Measurements from ENCODE around the gene PCCA. TPM values are rescaled to one million over a fixed set of nuclear protein-coding genes. Genes with fewer than 3 reads are reported as not detected.
"Not testable (repeated sequence)": the region's sequence is repeated elsewhere in the genome, so short reads cannot be mapped to it uniquely, and the experiment has no call there.

Gene PCCA
- total RNA-seq, 4 donors from 2014 or later = 46.9 to 66.0 (median 49.4) TPM

GRCh38 chr13:100158569-100158968, 69.7 kb downstream of the PCCA start:
- Histone ChIP-seq H3K27ac (no peak overlapping the region), H3K4me3 (no peak overlapping the region), H3K9me3 (no peaks in the 10 kb centered on the region), H3K27me3 (no peaks in the 10 kb centered on the region), H3K36me3 (peaks cover 0 to 9% (median 0%) of the 10 kb centered on the region in 3 donors), H3K4me1 (no peaks in the 10 kb centered on the region)
- no peak for DNase-seq
- TF ChIP-seq POLR2A (IDR thresholded peaks at IDR 0.05) (no peak), CTCF (IDR thresholded peaks at IDR 0.05) (no peak)

- no peak for TF ChIP-seq POLR2A (IDR thresholded peaks at IDR 0.05)
- TF ChIP-seq CTCF (IDR thresholded peaks at IDR 0.05) = no peak
- no peak for DNase-seq
These were observed 70.7 kb downstream of the PCCA start for GRCh38 chr13:100159584-100159983.

GRCh38 chr13:100160450-100160849, 71.6 kb downstream of the PCCA start:
- no peak for DNase-seq
- Histone ChIP-seq H3K4me1 (no peaks in the 10 kb centered on the region), H3K4me3 (no peak overlapping the region), H3K9me3 (no peaks in the 10 kb centered on the region), H3K36me3 (no peaks in the 10 kb centered on the region), H3K27ac (no peak overlapping the region), H3K27me3 (no peaks in the 10 kb centered on the region)
- TF ChIP-seq CTCF (IDR thresholded peaks at IDR 0.05) (no peak), POLR2A (IDR thresholded peaks at IDR 0.05) (no peak)

More at GRCh38 chr13:100159584-100159983, 70.7 kb downstream of the PCCA start:
- Histone ChIP-seq H3K36me3 (peaks cover 0 to 7% (median 0%) of the 10 kb centered on the region in 3 donors), H3K9me3 (no peaks in the 10 kb centered on the region), H3K27me3 (no peaks in the 10 kb centered on the region), H3K27ac (no peak overlapping the region), H3K4me3 (no peak overlapping the region), H3K4me1 (no peaks in the 10 kb centered on the region)

GRCh38 chr13:100163375-100163774, 74.5 kb downstream of the PCCA start:
- DNase-seq = no peak
- H3K9me3 ChIP-seq = no peaks in the 10 kb centered on the region
- no peak overlapping the region for H3K4me3 ChIP-seq
- no peaks in the 10 kb centered on the region for H3K4me1 ChIP-seq
- no peaks in the 10 kb centered on the region for H3K27me3 ChIP-seq
- H3K27ac ChIP-seq = no peak overlapping the region
- no peaks in the 10 kb centered on the region for H3K36me3 ChIP-seq
- TF ChIP-seq POLR2A (IDR thresholded peaks at IDR 0.05) = no peak
- no peak for TF ChIP-seq CTCF (IDR thresholded peaks at IDR 0.05)

GRCh38 chr13:100173203-100173602, 84.3 kb downstream of the PCCA start:
- Histone ChIP-seq H3K9me3 (no peaks in the 10 kb centered on the region), H3K4me3 (no peak overlapping the region), H3K4me1 (no peaks in the 10 kb centered on the region), H3K27ac (no peak overlapping the region), H3K27me3 (no peaks in the 10 kb centered on the region), H3K36me3 (no peaks in the 10 kb centered on the region)
- TF ChIP-seq CTCF (IDR thresholded peaks at IDR 0.05) = no peak
- TF ChIP-seq POLR2A (IDR thresholded peaks at IDR 0.05) = no peak
- DNase-seq = no peak

GRCh38 chr13:100174455-100174854, 85.6 kb downstream of the PCCA start:
- DNase-seq, H3K9me3 ChIP-seq, H3K4me3 ChIP-seq, H3K4me1 ChIP-seq, H3K36me3 ChIP-seq, H3K27me3 ChIP-seq, H3K27ac ChIP-seq: not testable (repeated sequence)

Data from Peyer's patch (tissue), 4 donors.